ENCODE data around the gene TRIM7. TPM values are rescaled to one million over a fixed set of nuclear protein-coding genes. Genes with fewer than 3 reads are reported as not detected.
A peak's percentile ranks its signal among the peaks of the same experiment; 100 is the strongest.

Gene TRIM7
- total and polyA plus RNA-seq, 2 experiments from 2014 or later: 0.53 to 0.56 TPM

- TF ChIP-seq EZH2 (IDR thresholded peaks at IDR 0.05; ENCODE audit: low read depth, unreplicated experiment): no peak
- no peak for TF ChIP-seq STAT1 (IDR thresholded peaks at IDR 0.05; ENCODE audit: unreplicated experiment)
- TF ChIP-seq, protein P1, sequence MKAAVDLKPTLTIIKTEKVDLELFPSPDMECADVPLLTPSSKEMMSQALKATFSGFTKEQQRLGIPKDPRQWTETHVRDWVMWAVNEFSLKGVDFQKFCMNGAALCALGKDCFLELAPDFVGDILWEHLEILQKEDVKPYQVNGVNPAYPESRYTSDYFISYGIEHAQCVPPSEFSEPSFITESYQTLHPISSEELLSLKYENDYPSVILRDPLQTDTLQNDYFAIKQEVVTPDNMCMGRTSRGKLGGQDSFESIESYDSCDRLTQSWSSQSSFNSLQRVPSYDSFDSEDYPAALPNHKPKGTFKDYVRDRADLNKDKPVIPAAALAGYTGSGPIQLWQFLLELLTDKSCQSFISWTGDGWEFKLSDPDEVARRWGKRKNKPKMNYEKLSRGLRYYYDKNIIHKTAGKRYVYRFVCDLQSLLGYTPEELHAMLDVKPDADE (IDR thresholded peaks at IDR 0.05): no peak
- TF ChIP-seq JUNB (IDR thresholded peaks at IDR 0.05; ENCODE audit: unreplicated experiment): no peak
- no peak for TF ChIP-seq POLR2AphosphoS5 (IDR thresholded peaks at IDR 0.05; ENCODE audit: low read depth)
- no peak for TF ChIP-seq ZNF331 (CRISPR knock-in tag; IDR thresholded peaks at IDR 0.05; ENCODE audit: low read depth)
- no peak for TF ChIP-seq ZNF462 (CRISPR knock-in tag; IDR thresholded peaks at IDR 0.05)
- no peak for TF ChIP-seq CREB1 (CRISPR knock-in tag; IDR thresholded peaks at IDR 0.05; ENCODE audit: low read depth)
- no peak for TF ChIP-seq EZH2phosphoT487 (IDR thresholded peaks at IDR 0.05; ENCODE audit: unreplicated experiment)
- TF ChIP-seq, protein P2, sequence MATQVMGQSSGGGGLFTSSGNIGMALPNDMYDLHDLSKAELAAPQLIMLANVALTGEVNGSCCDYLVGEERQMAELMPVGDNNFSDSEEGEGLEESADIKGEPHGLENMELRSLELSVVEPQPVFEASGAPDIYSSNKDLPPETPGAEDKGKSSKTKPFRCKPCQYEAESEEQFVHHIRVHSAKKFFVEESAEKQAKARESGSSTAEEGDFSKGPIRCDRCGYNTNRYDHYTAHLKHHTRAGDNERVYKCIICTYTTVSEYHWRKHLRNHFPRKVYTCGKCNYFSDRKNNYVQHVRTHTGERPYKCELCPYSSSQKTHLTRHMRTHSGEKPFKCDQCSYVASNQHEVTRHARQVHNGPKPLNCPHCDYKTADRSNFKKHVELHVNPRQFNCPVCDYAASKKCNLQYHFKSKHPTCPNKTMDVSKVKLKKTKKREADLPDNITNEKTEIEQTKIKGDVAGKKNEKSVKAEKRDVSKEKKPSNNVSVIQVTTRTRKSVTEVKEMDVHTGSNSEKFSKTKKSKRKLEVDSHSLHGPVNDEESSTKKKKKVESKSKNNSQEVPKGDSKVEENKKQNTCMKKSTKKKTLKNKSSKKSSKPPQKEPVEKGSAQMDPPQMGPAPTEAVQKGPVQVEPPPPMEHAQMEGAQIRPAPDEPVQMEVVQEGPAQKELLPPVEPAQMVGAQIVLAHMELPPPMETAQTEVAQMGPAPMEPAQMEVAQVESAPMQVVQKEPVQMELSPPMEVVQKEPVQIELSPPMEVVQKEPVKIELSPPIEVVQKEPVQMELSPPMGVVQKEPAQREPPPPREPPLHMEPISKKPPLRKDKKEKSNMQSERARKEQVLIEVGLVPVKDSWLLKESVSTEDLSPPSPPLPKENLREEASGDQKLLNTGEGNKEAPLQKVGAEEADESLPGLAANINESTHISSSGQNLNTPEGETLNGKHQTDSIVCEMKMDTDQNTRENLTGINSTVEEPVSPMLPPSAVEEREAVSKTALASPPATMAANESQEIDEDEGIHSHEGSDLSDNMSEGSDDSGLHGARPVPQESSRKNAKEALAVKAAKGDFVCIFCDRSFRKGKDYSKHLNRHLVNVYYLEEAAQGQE (IDR thresholded peaks at IDR 0.05; ENCODE audit: unreplicated experiment): no peak
- TF ChIP-seq CTCF (conservative IDR thresholded peaks at IDR 0.05; ENCODE audit: low read depth in 2 of 2): no peak
- TF ChIP-seq NANOG (IDR thresholded peaks at IDR 0.05; ENCODE audit: borderline replicate concordance): no peak
- TF ChIP-seq ZNF114 (CRISPR knock-in tag; IDR thresholded peaks at IDR 0.05): no peak
- Histone ChIP-seq H3F3A (replicated peaks; ENCODE audit: low read depth) (no peaks in the 10 kb centered on the region; the same call in 1 of the 2 replicates), H4K20me1 (replicated peaks; ENCODE audit: insufficient read depth) (no peaks in the 10 kb centered on the region), H3K9me2 (ENCODE audit: insufficient read depth) (no peaks in the 10 kb centered on the region), H3K27me3 (ENCODE audit: insufficient read depth) (peaks cover 22% of the 10 kb centered on the region), H3K4me1 (ENCODE audit: insufficient read depth) (peaks cover 4% of the 10 kb centered on the region; the same call in 1 of the 2 replicates), H3K4me3 (no peak overlapping the region), H3K4me2 (no peak overlapping the region), H2AFZ (no peak overlapping the region), H3K36me3 (ENCODE audit: insufficient read depth) (no peaks in the 10 kb centered on the region), H3K79me2 (replicated peaks; ENCODE audit: insufficient read depth) (no peaks in the 10 kb centered on the region), H3K27ac (ENCODE audit: low read depth) (no peak overlapping the region)
- Mint-ChIP-seq H3K4me1 (peaks cover 5% of the 10 kb centered on the region), H3K36me3 (ENCODE audit: low read depth) (peaks cover 19% of the 10 kb centered on the region; the same call in 2 of the 3 replicates), H3K9me3 (peaks cover 46% of the 10 kb centered on the region), H3K27me3 (ENCODE audit: insufficient read depth, low read depth, poor library complexity) (peaks cover 57% of the 10 kb centered on the region), H3K4me3 (peak overlapping the region; percentile 31; the same call in 1 of the 3 replicates), H3K27ac (no peak overlapping the region)
- ATAC-seq: no peak
- DNase-seq (ENCODE audit: low spot score): no peak
These were observed 19.0 kb downstream of the TRIM7 start for GRCh38 chr5:181186022-181186421.
